ENCODE measurements around the gene SULT1A2. TPM values are rescaled to one million over a fixed set of nuclear protein-coding genes. Genes with fewer than 3 reads are reported as not detected.

Gene SULT1A2
- total and polyA plus RNA-seq, 2 of the 8 experiments (the other 6 are each of a cell fraction or from before 2014, with no cell fraction given), result 0.29 to 0.35 TPM

DNA sequence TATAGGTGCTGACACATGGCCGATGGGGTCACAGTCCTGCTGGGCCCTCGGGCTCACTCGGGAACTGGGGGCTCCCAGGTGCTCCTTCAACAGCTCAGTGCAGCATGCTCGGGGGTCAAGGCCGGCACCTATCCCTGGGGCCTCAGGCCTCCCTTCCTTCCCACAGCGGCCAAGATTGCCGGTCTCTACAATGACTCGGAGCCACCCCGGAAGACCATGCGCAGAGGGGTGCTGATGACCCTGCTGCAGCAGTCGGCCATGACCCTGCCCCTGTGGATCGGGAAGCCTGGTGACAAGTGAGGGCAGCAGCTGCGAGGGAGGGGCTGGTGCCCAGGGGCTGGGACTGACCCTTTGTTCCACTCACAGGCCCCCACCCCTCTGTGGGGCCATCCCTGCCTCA, 6.9 kb downstream of the SULT1A2 start (continued):
- TF ChIP-seq, protein P1, sequence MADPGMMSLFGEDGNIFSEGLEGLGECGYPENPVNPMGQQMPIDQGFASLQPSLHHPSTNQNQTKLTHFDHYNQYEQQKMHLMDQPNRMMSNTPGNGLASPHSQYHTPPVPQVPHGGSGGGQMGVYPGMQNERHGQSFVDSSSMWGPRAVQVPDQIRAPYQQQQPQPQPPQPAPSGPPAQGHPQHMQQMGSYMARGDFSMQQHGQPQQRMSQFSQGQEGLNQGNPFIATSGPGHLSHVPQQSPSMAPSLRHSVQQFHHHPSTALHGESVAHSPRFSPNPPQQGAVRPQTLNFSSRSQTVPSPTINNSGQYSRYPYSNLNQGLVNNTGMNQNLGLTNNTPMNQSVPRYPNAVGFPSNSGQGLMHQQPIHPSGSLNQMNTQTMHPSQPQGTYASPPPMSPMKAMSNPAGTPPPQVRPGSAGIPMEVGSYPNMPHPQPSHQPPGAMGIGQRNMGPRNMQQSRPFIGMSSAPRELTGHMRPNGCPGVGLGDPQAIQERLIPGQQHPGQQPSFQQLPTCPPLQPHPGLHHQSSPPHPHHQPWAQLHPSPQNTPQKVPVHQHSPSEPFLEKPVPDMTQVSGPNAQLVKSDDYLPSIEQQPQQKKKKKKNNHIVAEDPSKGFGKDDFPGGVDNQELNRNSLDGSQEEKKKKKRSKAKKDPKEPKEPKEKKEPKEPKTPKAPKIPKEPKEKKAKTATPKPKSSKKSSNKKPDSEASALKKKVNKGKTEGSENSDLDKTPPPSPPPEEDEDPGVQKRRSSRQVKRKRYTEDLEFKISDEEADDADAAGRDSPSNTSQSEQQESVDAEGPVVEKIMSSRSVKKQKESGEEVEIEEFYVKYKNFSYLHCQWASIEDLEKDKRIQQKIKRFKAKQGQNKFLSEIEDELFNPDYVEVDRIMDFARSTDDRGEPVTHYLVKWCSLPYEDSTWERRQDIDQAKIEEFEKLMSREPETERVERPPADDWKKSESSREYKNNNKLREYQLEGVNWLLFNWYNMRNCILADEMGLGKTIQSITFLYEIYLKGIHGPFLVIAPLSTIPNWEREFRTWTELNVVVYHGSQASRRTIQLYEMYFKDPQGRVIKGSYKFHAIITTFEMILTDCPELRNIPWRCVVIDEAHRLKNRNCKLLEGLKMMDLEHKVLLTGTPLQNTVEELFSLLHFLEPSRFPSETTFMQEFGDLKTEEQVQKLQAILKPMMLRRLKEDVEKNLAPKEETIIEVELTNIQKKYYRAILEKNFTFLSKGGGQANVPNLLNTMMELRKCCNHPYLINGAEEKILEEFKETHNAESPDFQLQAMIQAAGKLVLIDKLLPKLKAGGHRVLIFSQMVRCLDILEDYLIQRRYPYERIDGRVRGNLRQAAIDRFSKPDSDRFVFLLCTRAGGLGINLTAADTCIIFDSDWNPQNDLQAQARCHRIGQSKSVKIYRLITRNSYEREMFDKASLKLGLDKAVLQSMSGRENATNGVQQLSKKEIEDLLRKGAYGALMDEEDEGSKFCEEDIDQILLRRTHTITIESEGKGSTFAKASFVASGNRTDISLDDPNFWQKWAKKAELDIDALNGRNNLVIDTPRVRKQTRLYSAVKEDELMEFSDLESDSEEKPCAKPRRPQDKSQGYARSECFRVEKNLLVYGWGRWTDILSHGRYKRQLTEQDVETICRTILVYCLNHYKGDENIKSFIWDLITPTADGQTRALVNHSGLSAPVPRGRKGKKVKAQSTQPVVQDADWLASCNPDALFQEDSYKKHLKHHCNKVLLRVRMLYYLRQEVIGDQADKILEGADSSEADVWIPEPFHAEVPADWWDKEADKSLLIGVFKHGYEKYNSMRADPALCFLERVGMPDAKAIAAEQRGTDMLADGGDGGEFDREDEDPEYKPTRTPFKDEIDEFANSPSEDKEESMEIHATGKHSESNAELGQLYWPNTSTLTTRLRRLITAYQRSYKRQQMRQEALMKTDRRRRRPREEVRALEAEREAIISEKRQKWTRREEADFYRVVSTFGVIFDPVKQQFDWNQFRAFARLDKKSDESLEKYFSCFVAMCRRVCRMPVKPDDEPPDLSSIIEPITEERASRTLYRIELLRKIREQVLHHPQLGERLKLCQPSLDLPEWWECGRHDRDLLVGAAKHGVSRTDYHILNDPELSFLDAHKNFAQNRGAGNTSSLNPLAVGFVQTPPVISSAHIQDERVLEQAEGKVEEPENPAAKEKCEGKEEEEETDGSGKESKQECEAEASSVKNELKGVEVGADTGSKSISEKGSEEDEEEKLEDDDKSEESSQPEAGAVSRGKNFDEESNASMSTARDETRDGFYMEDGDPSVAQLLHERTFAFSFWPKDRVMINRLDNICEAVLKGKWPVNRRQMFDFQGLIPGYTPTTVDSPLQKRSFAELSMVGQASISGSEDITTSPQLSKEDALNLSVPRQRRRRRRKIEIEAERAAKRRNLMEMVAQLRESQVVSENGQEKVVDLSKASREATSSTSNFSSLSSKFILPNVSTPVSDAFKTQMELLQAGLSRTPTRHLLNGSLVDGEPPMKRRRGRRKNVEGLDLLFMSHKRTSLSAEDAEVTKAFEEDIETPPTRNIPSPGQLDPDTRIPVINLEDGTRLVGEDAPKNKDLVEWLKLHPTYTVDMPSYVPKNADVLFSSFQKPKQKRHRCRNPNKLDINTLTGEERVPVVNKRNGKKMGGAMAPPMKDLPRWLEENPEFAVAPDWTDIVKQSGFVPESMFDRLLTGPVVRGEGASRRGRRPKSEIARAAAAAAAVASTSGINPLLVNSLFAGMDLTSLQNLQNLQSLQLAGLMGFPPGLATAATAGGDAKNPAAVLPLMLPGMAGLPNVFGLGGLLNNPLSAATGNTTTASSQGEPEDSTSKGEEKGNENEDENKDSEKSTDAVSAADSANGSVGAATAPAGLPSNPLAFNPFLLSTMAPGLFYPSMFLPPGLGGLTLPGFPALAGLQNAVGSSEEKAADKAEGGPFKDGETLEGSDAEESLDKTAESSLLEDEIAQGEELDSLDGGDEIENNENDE (IDR thresholded peaks at IDR 0.05; ENCODE audit: insufficient replicate concordance, low read length), result no peak
- TF ChIP-seq TEAD4 (IDR thresholded peaks at IDR 0.05; ENCODE audit: low read depth, low read length) (no peak), MAFK (IDR thresholded peaks at IDR 0.05; ENCODE audit: low read depth, low read length) (no peak), BCL11A (IDR thresholded peaks at IDR 0.05; ENCODE audit: low read depth in 2 of 2, low read length in 2 of 2) (no peak), EGR1 (IDR thresholded peaks at IDR 0.05; ENCODE audit: borderline replicate concordance, low read depth, low read length) (no peak), SP1 (IDR thresholded peaks at IDR 0.05; ENCODE audit: low read depth, low read length) (no peak), CHD2 (IDR thresholded peaks at IDR 0.05; ENCODE audit: low read length) (no peak), POU5F1 (IDR thresholded peaks at IDR 0.05; ENCODE audit: low read depth, low read length) (no peak), HDAC2 (IDR thresholded peaks at IDR 0.05; ENCODE audit: borderline replicate concordance in 1 of 2, low read depth in 2 of 2, low read length in 2 of 2) (no peak), SP2 (IDR thresholded peaks at IDR 0.05; ENCODE audit: low read length) (no peak), BRCA1 (IDR thresholded peaks at IDR 0.05; ENCODE audit: low read depth, low read length) (no peak), EP300 (IDR thresholded peaks at IDR 0.05; ENCODE audit: borderline replicate concordance in 1 of 2, low read depth in 2 of 2, low read length in 2 of 2) (no peak), CHD1 (IDR thresholded peaks at IDR 0.05; ENCODE audit: low read depth, low read length) (no peak)

All from H1 (cell line).